ENCODE results near the gene SLC22A7.

The SLC22A7 gene

GRCh38 chr6:43282060-43282459 is 16.0 kb upstream of the SLC22A7 start:
- CTCF ChIA-PET = interaction anchor here (1.3 kb wide), 1 partner anchor 224 kb away, joined by 5 read pairs; no protein-coding TSS in a partner anchor
- no peak overlapping the region for H3K27ac ChIP-seq
- DNase-seq (ENCODE audit: low spot score) = no peak
- no peak for TF ChIP-seq CTCF (conservative IDR thresholded peaks at IDR 0.05; ENCODE audit: low read depth)
- POLR2A ChIA-PET (ENCODE audit: low non-redundant PET) = no interaction called here

- ChIA-PET POLR2A (ENCODE audit: low non-redundant PET) (interaction anchor here (0.5 kb wide), 1 partner anchor 194 kb away, joined by 6 read pairs; the partner anchor contains the start of gene TJAP1), CTCF (interaction anchor here (0.5 to 0.6 kb wide), 2 partner anchors 171 to 199 kb away, joined by 3 to 5 read pairs; no protein-coding TSS in a partner anchor)
- H3K27ac ChIP-seq = no peak overlapping the region
These were observed 15.2 kb upstream of the SLC22A7 start for GRCh38 chr6:43282636-43283513.

GRCh38 chr6:43283514-43283901 is 14.6 kb upstream of the SLC22A7 start:
- DNase-seq (ENCODE audit: low spot score) = no peak
- no peak overlapping the region for H3K27ac ChIP-seq
- ChIA-PET POLR2A (ENCODE audit: low non-redundant PET) (no interaction called here), CTCF (interaction anchor here (0.6 kb wide), 1 partner anchor 200 kb away, joined by 3 read pairs; no protein-coding TSS in a partner anchor)
- TF ChIP-seq CTCF (conservative IDR thresholded peaks at IDR 0.05; ENCODE audit: low read depth) = no peak

More at GRCh38 chr6:43282636-43283513, 15.2 kb upstream of the SLC22A7 start:
- no peak for TF ChIP-seq CTCF (conservative IDR thresholded peaks at IDR 0.05; ENCODE audit: low read depth)
- no peak for DNase-seq (ENCODE audit: low spot score)

- DNase-seq (ENCODE audit: low spot score) = peak; percentile 48
- H3K27ac ChIP-seq = no peak overlapping the region
- ChIA-PET POLR2A (ENCODE audit: low non-redundant PET) (no interaction called here), CTCF (no interaction called here)
- no peak for TF ChIP-seq CTCF (conservative IDR thresholded peaks at IDR 0.05; ENCODE audit: low read depth)
These were observed 14.2 kb upstream of the SLC22A7 start for GRCh38 chr6:43283905-43284304.

- ChIA-PET POLR2A (ENCODE audit: low non-redundant PET) (no interaction called here), CTCF (no interaction called here)
- no peak for DNase-seq (ENCODE audit: low spot score)
- no peak for TF ChIP-seq CTCF (conservative IDR thresholded peaks at IDR 0.05; ENCODE audit: low read depth)
- H3K27ac ChIP-seq = no peak overlapping the region
These were observed 12.9 kb upstream of the SLC22A7 start for GRCh38 chr6:43284991-43285781.

- DNase-seq (ENCODE audit: low spot score) = no peak
- POLR2A ChIA-PET (ENCODE audit: low non-redundant PET) = no interaction called here
- TF ChIP-seq CTCF (conservative IDR thresholded peaks at IDR 0.05; ENCODE audit: low read depth) = no peak
- CTCF ChIA-PET = no interaction called here
- no peak overlapping the region for H3K27ac ChIP-seq
These were observed 12.2 kb upstream of the SLC22A7 start for GRCh38 chr6:43285832-43286231.
